Glutamatergic neuron (in vitro differentiated cells): ENCODE data around the gene CD8A. TPM values are rescaled to one million over a fixed set of nuclear protein-coding genes. Genes with fewer than 3 reads are reported as not detected.

Experiments used
- DNase-seq: peaks from one replicate; pipeline ENCODE4 v3.0.0; 2022
- H3K27ac Mint-ChIP-seq: one replicate; pipeline ENCODE4 v1.8.0; 2020; ENCODE audit warnings: mild to moderate bottlenecking, mixed read lengths, inconsistent platforms; ENCODE audit not compliant: unreplicated experiment
- H3K27me3 Mint-ChIP-seq: one replicate; pipeline ENCODE4 v1.8.0; 2020; ENCODE audit warnings: mild to moderate bottlenecking, moderate library complexity, mixed read lengths, inconsistent platforms; ENCODE audit not compliant: unreplicated experiment
- H3K36me3 Mint-ChIP-seq: one replicate; pipeline ENCODE4 v1.8.0; 2020; ENCODE audit warnings: mild to moderate bottlenecking, mixed read lengths, inconsistent platforms; ENCODE audit not compliant: unreplicated experiment
- H3K4me1 Mint-ChIP-seq: one replicate; pipeline ENCODE4 v1.8.0; 2020; ENCODE audit warnings: mild to moderate bottlenecking, low read depth, mixed read lengths, inconsistent platforms; ENCODE audit not compliant: unreplicated experiment
- H3K4me3 Mint-ChIP-seq: one replicate; pipeline ENCODE4 v1.8.0; 2020; ENCODE audit warnings: mild to moderate bottlenecking, mixed read lengths, inconsistent platforms; ENCODE audit not compliant: unreplicated experiment
- H3K9me3 Mint-ChIP-seq: one replicate; pipeline ENCODE4 v1.8.0; 2020; ENCODE audit warnings: mild to moderate bottlenecking, moderate library complexity, mixed read lengths, inconsistent platforms; ENCODE audit not compliant: unreplicated experiment
- total RNA-seq: library from RNA; stranded (reverse); fragmentation: NEBNext Ultra II Directional; extraction: Animal tissue kit (Norgen Biotek cat#: 25700); gene quantifications from one replicate; pipeline ENCODE4 v1.2.1, GENCODE V29; 2021; ENCODE audit not compliant: unreplicated experiment
- TF ChIP-seq, protein P1 (sequence below): fragments of 200-600 bp; sonication (generic); IDR thresholded peaks from one replicate; pipeline ENCODE4 v1.5.0; 2021; ENCODE audit not compliant: partially characterized antibody, unreplicated experiment

The CD8A gene
- total RNA-seq, 1 donor from 2014 or later: 0.59 TPM

DNA sequence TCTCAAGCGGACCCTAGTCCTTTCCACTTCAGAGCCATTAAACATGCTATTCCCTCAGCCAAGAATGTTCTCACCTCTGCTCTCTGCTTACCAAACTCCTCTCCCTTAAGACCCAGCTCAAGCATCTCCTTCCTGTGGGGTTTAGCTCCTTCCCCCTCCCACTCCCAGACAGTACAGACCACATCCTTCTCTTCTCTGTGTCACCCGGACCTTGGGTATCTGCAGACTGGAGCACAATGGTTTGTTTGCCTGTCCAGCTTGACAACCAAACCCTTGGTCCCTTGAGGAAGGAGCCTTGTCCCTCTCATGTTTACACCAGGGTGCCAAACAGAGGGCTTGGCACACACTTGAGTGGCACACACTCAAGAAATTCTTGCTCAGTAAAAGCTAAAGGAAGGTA, 4.1 kb upstream of the CD8A start:
- H3K36me3 Mint-ChIP-seq: peaks cover 26% of the 10 kb centered on the region
- no peak overlapping the region for H3K27ac Mint-ChIP-seq
- TF ChIP-seq, protein P1, sequence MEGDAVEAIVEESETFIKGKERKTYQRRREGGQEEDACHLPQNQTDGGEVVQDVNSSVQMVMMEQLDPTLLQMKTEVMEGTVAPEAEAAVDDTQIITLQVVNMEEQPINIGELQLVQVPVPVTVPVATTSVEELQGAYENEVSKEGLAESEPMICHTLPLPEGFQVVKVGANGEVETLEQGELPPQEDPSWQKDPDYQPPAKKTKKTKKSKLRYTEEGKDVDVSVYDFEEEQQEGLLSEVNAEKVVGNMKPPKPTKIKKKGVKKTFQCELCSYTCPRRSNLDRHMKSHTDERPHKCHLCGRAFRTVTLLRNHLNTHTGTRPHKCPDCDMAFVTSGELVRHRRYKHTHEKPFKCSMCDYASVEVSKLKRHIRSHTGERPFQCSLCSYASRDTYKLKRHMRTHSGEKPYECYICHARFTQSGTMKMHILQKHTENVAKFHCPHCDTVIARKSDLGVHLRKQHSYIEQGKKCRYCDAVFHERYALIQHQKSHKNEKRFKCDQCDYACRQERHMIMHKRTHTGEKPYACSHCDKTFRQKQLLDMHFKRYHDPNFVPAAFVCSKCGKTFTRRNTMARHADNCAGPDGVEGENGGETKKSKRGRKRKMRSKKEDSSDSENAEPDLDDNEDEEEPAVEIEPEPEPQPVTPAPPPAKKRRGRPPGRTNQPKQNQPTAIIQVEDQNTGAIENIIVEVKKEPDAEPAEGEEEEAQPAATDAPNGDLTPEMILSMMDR: no peak
- peaks cover 7% of the 10 kb centered on the region for H3K9me3 Mint-ChIP-seq
- H3K27me3 Mint-ChIP-seq: peaks cover 16% of the 10 kb centered on the region
- H3K4me1 Mint-ChIP-seq: peaks cover 2% of the 10 kb centered on the region
- no peak overlapping the region for H3K4me3 Mint-ChIP-seq
- DNase-seq: no peak

DNA sequence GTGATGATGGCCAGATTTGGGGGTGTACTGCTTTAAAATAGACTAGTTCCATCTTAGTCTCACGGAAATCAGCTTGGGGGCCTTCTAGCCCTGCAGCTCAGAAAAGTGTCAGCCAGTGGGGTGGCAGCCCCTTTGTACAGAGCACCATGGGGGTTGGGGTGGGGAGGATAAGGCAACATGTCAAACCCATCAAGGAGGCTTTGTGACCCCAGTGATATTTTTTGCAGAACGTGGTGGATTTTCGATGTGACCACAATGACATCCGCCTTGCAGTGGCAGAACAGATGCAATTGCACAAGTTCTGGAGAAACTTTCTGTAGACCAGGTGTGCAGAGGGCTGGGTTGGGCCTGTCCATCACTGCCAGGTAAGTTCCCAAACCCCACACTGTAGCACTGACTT, 3.0 kb upstream of the CD8A start:
- Mint-ChIP-seq H3K4me1 (peaks cover 2% of the 10 kb centered on the region), H3K27me3 (peaks cover 16% of the 10 kb centered on the region), H3K4me3 (no peak overlapping the region), H3K36me3 (peaks cover 26% of the 10 kb centered on the region), H3K27ac (no peak overlapping the region), H3K9me3 (peaks cover 7% of the 10 kb centered on the region)
- TF ChIP-seq, protein P1: no peak
- DNase-seq: no peak

DNA sequence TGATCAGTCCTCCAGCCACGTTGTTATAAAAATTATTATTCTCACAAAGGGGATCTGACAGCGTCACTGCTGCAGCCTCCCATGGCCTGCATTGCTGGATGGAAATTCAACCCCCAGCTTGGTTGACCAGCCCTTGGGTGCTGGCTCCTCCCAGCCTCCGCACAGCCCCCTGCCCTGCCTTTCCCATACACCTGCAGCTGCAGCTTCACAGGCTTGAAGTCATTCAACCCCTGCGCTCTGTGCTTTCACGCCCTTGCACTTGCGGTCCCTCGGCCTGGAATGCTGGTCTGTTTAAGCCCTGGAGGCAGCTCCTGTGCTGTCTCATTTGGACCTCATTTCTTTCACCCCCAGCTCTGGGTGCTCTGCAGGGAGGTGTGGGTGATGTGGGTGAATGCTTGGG, 860 bp upstream of the CD8A start:
- Mint-ChIP-seq H3K27ac (no peak overlapping the region), H3K4me3 (peak overlapping the region; percentile 48), H3K4me1 (peaks cover 2% of the 10 kb centered on the region), H3K9me3 (peaks cover 7% of the 10 kb centered on the region), H3K27me3 (peaks cover 17% of the 10 kb centered on the region), H3K36me3 (peaks cover 26% of the 10 kb centered on the region)
- DNase-seq: no peak
- TF ChIP-seq, protein P1: no peak

DNA sequence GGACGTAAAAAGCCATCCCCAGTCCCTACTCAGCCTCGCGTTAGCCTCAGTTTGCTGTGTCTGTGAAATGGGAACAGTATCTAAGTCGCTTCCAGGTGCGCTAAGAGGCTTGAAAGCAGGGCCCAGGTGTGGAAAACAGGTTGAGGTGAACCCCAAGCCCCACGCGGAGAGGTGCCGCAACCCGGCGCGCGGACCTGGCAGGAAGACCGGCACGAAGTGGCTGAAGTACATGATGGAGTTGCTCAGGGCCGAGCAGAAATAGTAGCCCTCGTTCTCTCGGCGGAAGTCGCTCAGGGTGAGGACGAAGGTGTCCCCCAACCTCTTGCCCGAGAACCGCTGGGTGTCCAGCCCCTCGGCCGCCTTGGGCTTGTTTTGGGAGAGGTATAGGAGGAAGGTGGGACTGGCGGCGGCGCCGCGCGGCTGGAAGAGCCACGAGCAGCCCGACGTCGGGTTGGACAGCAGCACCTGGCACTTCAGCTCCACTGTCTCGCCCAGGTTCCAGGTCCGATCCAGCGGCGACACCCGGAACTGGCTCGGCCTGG, 508 bp downstream of the CD8A start:
- Mint-ChIP-seq H3K4me3 (peak overlapping the region; percentile 42), H3K4me1 (peaks cover 2% of the 10 kb centered on the region), H3K9me3 (peaks cover 4% of the 10 kb centered on the region), H3K27ac (no peak overlapping the region), H3K27me3 (peaks cover 17% of the 10 kb centered on the region), H3K36me3 (peaks cover 14% of the 10 kb centered on the region)
- TF ChIP-seq, protein P1: no peak
- no peak for DNase-seq

DNA sequence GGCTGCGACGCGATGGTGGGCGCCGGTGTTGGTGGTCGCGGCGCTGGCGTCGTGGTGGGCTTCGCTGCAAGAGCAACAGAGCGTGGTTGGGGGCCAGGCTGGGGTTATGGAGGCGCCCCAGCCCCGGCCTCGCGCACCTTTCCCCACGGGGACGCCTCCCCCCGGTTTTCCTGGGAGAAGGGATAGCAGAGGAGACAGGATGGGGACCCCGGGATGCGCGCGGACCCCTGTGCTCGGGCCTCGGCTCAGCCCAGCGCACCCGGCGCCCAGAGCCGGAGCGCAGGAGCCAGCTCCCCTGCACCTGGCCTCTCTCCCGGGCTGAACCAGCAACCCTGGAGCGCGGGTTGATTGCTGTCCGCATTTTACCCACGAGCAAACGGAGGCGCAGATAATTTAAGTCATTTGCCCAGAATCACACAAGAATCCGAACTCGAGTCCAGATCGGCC, 1.0 kb downstream of the CD8A start:
- Mint-ChIP-seq H3K4me3 (peak overlapping the region; percentile 42), H3K27me3 (peaks cover 16% of the 10 kb centered on the region), H3K27ac (no peak overlapping the region), H3K36me3 (peaks cover 14% of the 10 kb centered on the region), H3K4me1 (peaks cover 2% of the 10 kb centered on the region), H3K9me3 (peaks cover 2% of the 10 kb centered on the region)
- no peak for DNase-seq
- TF ChIP-seq, protein P1: no peak
